NCI-H2196 (cell line): ENCODE data around the gene CCDC110.

Source experiments
- DNase-seq: peaks from one replicate; lab custom pipeline; 2025; ENCODE audit not compliant: unreplicated experiment; lab: John Stamatoyannopoulos, UW

CCDC110 gene

GRCh38 chr4:185424905-185425646 is 46.5 kb downstream of the CCDC110 start:
- no peak for DNase-seq

GRCh38 chr4:185421366-185422124 is 50.0 kb downstream of the CCDC110 start:
- DNase-seq: no peak

GRCh38 chr4:185416955-185417354 is 54.6 kb downstream of the CCDC110 start:
- DNase-seq: no peak

- DNase-seq: no peak
Measured at GRCh38 chr4:185412412-185412811, 59.1 kb downstream of the CCDC110 start.

- no peak for DNase-seq
Measured at GRCh38 chr4:185411849-185412248, 59.7 kb downstream of the CCDC110 start.

- no peak for DNase-seq
Measured at GRCh38 chr4:185408432-185408831, 63.1 kb downstream of the CCDC110 start.

GRCh38 chr4:185405296-185405999 is 66.1 kb downstream of the CCDC110 start:
- no peak for DNase-seq

GRCh38 chr4:185404031-185404430 is 67.5 kb downstream of the CCDC110 start:
- no peak for DNase-seq

GRCh38 chr4:185399466-185399865 is 72.1 kb downstream of the CCDC110 start:
- DNase-seq: no peak

GRCh38 chr4:185398618-185399017 is 72.9 kb downstream of the CCDC110 start:
- no peak for DNase-seq

- DNase-seq: peak; percentile 59
Measured at GRCh38 chr4:185396724-185397385, 74.7 kb downstream of the CCDC110 start, which contains the start of gene ANKRD37. Gene ANKRD37, plus strand, starts transcription at chr4:185396841. Its CDS starts 83 bp downstream, at chr4:185396924.

GRCh38 chr4:185395956-185396723 is 75.4 kb downstream of the CCDC110 start:
- peak; percentile 86 for DNase-seq

- DNase-seq: no peak
Measured at GRCh38 chr4:185395238-185395955, 76.1 kb downstream of the CCDC110 start, which contains the start of gene LRP2BP. Gene LRP2BP, minus strand, starts transcription at chr4:185395924. Its CDS starts 17,738 bp downstream, at chr4:185378186.
